H1 (cell line): ENCODE results near the gene ARPC2. TPM values are rescaled to one million over a fixed set of nuclear protein-coding genes. Genes with fewer than 3 reads are reported as not detected.

ENCODE experiments used
- CTCF ChIA-PET: fragments of 300-600 bp; sonication (Branson Sonifier 250); formaldehyde crosslinking; loops from one replicate; lab custom pipeline; 2021; ENCODE audit not compliant: partially characterized antibody; lab: Charles Lee
- POLR2A ChIA-PET: fragments of 300-600 bp; sonication (Branson Sonifier 250); formaldehyde crosslinking; loops from one replicate; lab custom pipeline; 2021; ENCODE audit warnings: inconsistent platforms; ENCODE audit not compliant: partially characterized antibody; lab: Charles Lee
- DNase-seq, 2 experiments: peaks; one replicate each; pipeline versions ENCODE4 v3.0.0 to v3.0.0-alpha.2; 2010 to 2022; ENCODE audit warnings: low spot score in 2 of 2, low read depth in 1 of 2, mixed read lengths in 1 of 2
- FAIRE-seq: peaks from 2 replicates; lab custom pipeline; 2011; peaks lifted over from hg19 to GRCh38; lab: Jason Lieb, UNC
- H2AFZ ChIP-seq: 2 replicates; pipeline ENCODE4 v1.8.1; 2012; ENCODE audit warnings: low read length, inconsistent platforms
- H2AK5ac ChIP-seq: 2 replicates; pipeline ENCODE4 v1.6.1; 2013; ENCODE audit warnings: low read depth, low read length
- H2BK120ac ChIP-seq: replicated peaks from 2 replicates; pipeline ENCODE3; 2013; ENCODE audit warnings: low read depth, low read length, inconsistent platforms
- H2BK12ac ChIP-seq: 2 replicates; pipeline ENCODE4 v1.6.1; 2013; ENCODE audit warnings: low read depth, low read length
- H2BK15ac ChIP-seq: 2 replicates; pipeline ENCODE4 v1.6.1; 2013; ENCODE audit warnings: low read length
- H2BK20ac ChIP-seq: 2 replicates; pipeline ENCODE4 v1.6.1; 2013; ENCODE audit warnings: low read length
- H2BK5ac ChIP-seq: 2 replicates; pipeline ENCODE4 v1.6.1; 2013; ENCODE audit warnings: low read depth, low read length
- H3K14ac ChIP-seq: 2 replicates; pipeline ENCODE4 v1.6.1; 2013; ENCODE audit warnings: inconsistent platforms; ENCODE audit not compliant: insufficient read length
- H3K18ac ChIP-seq: 2 replicates; pipeline ENCODE4 v1.6.1; 2013; ENCODE audit warnings: low read length; ENCODE audit errors: extremely low read depth
- H3K23ac ChIP-seq: 2 replicates; pipeline ENCODE4 v1.6.1; 2013; ENCODE audit warnings: inconsistent platforms; ENCODE audit not compliant: insufficient read length
- H3K23me2 ChIP-seq: 2 replicates; pipeline ENCODE4 v1.6.1; 2013; ENCODE audit warnings: low read depth, low read length
- H3K27ac ChIP-seq: 2 replicates; pipeline ENCODE4 v1.6.1; 2011; ENCODE audit warnings: low read depth, low read length, inconsistent platforms
- H3K27me3 ChIP-seq, 4 experiments: replicated peaks in 1 of 4; 1 replicate in 1 of 4; 2 replicates in 3 of 4; pipeline versions ENCODE4 v1.6.1 to v1.8.1; 2011 to 2013; ENCODE audit warnings: low read length in 3 of 4, mild to moderate bottlenecking in 3 of 4, inconsistent platforms in 2 of 4, mixed read lengths in 2 of 4, moderate library complexity in 1 of 4; ENCODE audit not compliant: control insufficient read depth in 3 of 4, insufficient read depth in 3 of 4; ENCODE audit errors: extremely low read depth in 1 of 4
- H3K36me3 ChIP-seq, 4 experiments: 2 replicates each; pipeline versions ENCODE4 v1.6.1 to v1.8.1; 2011 to 2013; ENCODE audit warnings: mild to moderate bottlenecking in 4 of 4, low read length in 3 of 4, moderate library complexity in 2 of 4, control low read depth in 1 of 4, inconsistent platforms in 1 of 4; ENCODE audit not compliant: insufficient read depth in 4 of 4, control insufficient read depth in 2 of 4
- H3K4ac ChIP-seq: replicated peaks from 2 replicates; pipeline ENCODE3; 2013; ENCODE audit warnings: low read length, low read depth, mixed read lengths, inconsistent platforms; ENCODE audit not compliant: insufficient read length
- H3K4me1 ChIP-seq, 4 experiments: replicated peaks in 1 of 4; 1 replicate in 1 of 4; 2 replicates in 3 of 4; pipeline versions ENCODE4 v1.6.1 to v1.8.1; 2011 to 2013; ENCODE audit warnings: low read length in 3 of 4, inconsistent platforms in 2 of 4, mixed read lengths in 1 of 4; ENCODE audit not compliant: insufficient read depth in 4 of 4, control insufficient read depth in 3 of 4
- H3K4me2 ChIP-seq, 2 experiments: 2 replicates each; pipeline versions ENCODE4 v1.6.1 to v1.8.1; 2011 to 2013; ENCODE audit warnings: low read depth in 2 of 2, low read length in 2 of 2, control low read depth in 1 of 2, inconsistent platforms in 1 of 2, mild to moderate bottlenecking in 1 of 2; ENCODE audit not compliant: insufficient read depth in 1 of 2
- H3K4me3 ChIP-seq, 4 experiments: fragments of 200-600, 300-600 bp in 1 of 4; sonication (generic), shearing (Covaris generic), sonication (Bioruptor Twin) in 1 of 4; 2 replicates each; pipeline versions ENCODE4 v1.5.1 to v1.8.1; 2011 to 2016; ENCODE audit warnings: low read length in 4 of 4, low read depth in 3 of 4, control low read depth in 2 of 4, inconsistent platforms in 2 of 4, mild to moderate bottlenecking in 2 of 4, mixed read lengths in 1 of 4, moderate library complexity in 1 of 4; ENCODE audit not compliant: insufficient read depth in 2 of 4; ENCODE audit errors: extremely low read depth in 1 of 4
- H3K56ac ChIP-seq: replicated peaks from 2 replicates; pipeline ENCODE3; 2013; ENCODE audit warnings: low read depth, mild to moderate bottlenecking, mixed read lengths, low read length, inconsistent platforms; ENCODE audit not compliant: insufficient read length
- H3K79me1 ChIP-seq: 2 replicates; pipeline ENCODE4 v1.6.1; 2013; ENCODE audit warnings: low read depth, low read length, control low read depth
- H3K79me2 ChIP-seq, 2 experiments: 2 replicates each; pipeline versions ENCODE4 v1.6.1 to v1.8.1; 2012 to 2013; ENCODE audit warnings: low read length in 2 of 2, mild to moderate bottlenecking in 2 of 2, inconsistent platforms in 1 of 2; ENCODE audit not compliant: insufficient read depth in 2 of 2, control insufficient read depth in 1 of 2
- H3K9ac ChIP-seq, 4 experiments: replicated peaks in 1 of 4; 1 replicate in 1 of 4; 2 replicates in 3 of 4; pipeline versions ENCODE4 v1.6.1 to v1.8.1; 2011 to 2013; ENCODE audit warnings: low read depth in 3 of 4, low read length in 3 of 4, control low read depth in 2 of 4, mild to moderate bottlenecking in 2 of 4, moderate library complexity in 2 of 4, inconsistent platforms in 1 of 4; ENCODE audit errors: extremely low read depth in 1 of 4
- H3K9me3 ChIP-seq, 2 experiments: 2 replicates each; pipeline versions ENCODE4 v1.6.1 to v1.8.1; 2012 to 2013; ENCODE audit warnings: mild to moderate bottlenecking in 2 of 2, moderate library complexity in 2 of 2, control low read depth in 1 of 2, inconsistent platforms in 1 of 2, low read depth in 1 of 2, low read length in 1 of 2, mixed read lengths in 1 of 2; ENCODE audit not compliant: insufficient read depth in 2 of 2
- H4K20me1 ChIP-seq, 2 experiments: replicated peaks in 1 of 2; 2 replicates each; pipeline versions ENCODE3 to v1.8.1; 2011 to 2013; ENCODE audit warnings: inconsistent platforms in 2 of 2, low read length in 2 of 2, mild to moderate bottlenecking in 1 of 2; ENCODE audit not compliant: insufficient read depth in 2 of 2, control insufficient read depth in 1 of 2
- H4K5ac ChIP-seq: 2 replicates; pipeline ENCODE4 v1.6.1; 2013; ENCODE audit warnings: low read length, low read depth, mixed read lengths, inconsistent platforms; ENCODE audit not compliant: insufficient read length
- H4K8ac ChIP-seq: 2 replicates; pipeline ENCODE4 v1.8.0; 2013; ENCODE audit warnings: mild to moderate bottlenecking, moderate library complexity, low read length, inconsistent platforms; ENCODE audit not compliant: insufficient read depth; ENCODE audit errors: extremely low read depth
- H4K91ac ChIP-seq: replicated peaks from 2 replicates; pipeline ENCODE3; 2013; ENCODE audit warnings: low read length, mixed read lengths, inconsistent platforms; ENCODE audit not compliant: insufficient read length
- CEBPB ChIP-seq: IDR thresholded peaks from 2 replicates; pipeline ENCODE4 v1.6.1; 2012; ENCODE audit warnings: low read depth, low read length
- YY1 ChIP-seq: IDR thresholded peaks from 2 replicates; pipeline ENCODE4 v1.6.1; 2011; ENCODE audit warnings: low read depth, mild to moderate bottlenecking, low read length
- WGBS, 2 experiments: shearing (Covaris generic) in 1 of 2; methylation state at CpG; one replicate each; pipeline versions ENCODE4 v1.1.6 to v1.1.7; 2013 to 2015; ENCODE audit warnings: low lambda C conversion rate in 2 of 2, mixed read lengths in 2 of 2, inconsistent platforms in 1 of 2, low coverage in 1 of 2, missing lambda C conversion rate in 1 of 2; ENCODE audit not compliant: insufficient replicate concordance in 2 of 2, insufficient coverage in 1 of 2, insufficient read length in 1 of 2; ENCODE audit errors: extremely low coverage in 1 of 2, missing lambda C conversion rate in 1 of 2; 5-methylcytosine and 5-hydroxymethylcytosine counted together
- polyA plus RNA-seq, 7 experiments: library from polyadenylated mRNA; depleted of rRNA in 3 of 7; stranded (reverse) in 5 of 7; unstranded in 2 of 7; fragments of >200 nt in 5 of 7; fragments of 200-250 nt in 2 of 7; gene quantifications; 1 replicate in 5 of 7; 2 replicates in 1 of 7; 4 replicates in 1 of 7; pipeline versions ENCODE4 v1.2.1 to v1.2.3, GENCODE V29; 2011 to 2013; ENCODE audit warnings: missing spikeins in 2 of 7, mixed read lengths in 2 of 7
- total RNA-seq: library from RNA; stranded (reverse); fragmentation: NEBNext Ultra II Directional; extraction: Animal tissue kit (Norgen Biotek cat#: 25700); gene quantifications from 2 replicates; pipeline ENCODE4 v1.2.1, GENCODE V29; 2021

The ARPC2 gene
- total and polyA plus RNA-seq, 2 of the 8 experiments (the other 6 are each of a cell fraction or from before 2014, with no cell fraction given) = 174 to 195 TPM

DNA sequence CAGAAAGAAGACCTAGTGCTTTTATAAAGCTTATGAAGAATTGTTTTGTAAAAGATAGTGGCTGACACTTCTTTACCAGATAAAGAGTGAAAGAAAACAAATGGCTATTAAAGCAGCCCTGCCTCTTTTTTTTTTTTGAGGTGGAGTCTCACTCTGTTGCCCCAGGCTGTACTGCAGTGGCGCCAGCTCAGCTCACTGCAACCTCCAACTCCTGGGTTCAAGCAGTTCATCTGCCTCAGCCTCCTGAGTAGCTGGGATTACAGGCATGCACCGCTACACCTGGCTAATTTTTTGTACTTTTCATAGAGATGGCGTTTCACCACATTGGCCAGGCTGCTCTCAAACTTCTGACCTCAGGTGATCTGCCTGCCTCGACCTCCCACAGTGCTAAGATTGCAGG lies 12.9 kb downstream of the ARPC2 start:
- Histone ChIP-seq H4K91ac (no peak overlapping the region), H3K4me1 (no peaks in the 10 kb centered on the region), H2BK12ac (no peak overlapping the region), H3K56ac (no peak overlapping the region), H4K20me1 (peaks cover 0 to 3% of the 10 kb centered on the region in 2 experiments), H4K8ac (no peak overlapping the region), H2BK5ac (no peak overlapping the region), H3K79me1 (no peaks in the 10 kb centered on the region), H4K5ac (no peak overlapping the region), H2AK5ac (no peak overlapping the region), H2BK20ac (no peak overlapping the region), H3K9me3 (no peaks in the 10 kb centered on the region), H3K4ac (no peak overlapping the region), H3K4me3 (no peak overlapping the region), H2AFZ (no peak overlapping the region), H3K36me3 (peaks cover 20 to 82% (median 58%) of the 10 kb centered on the region in 4 experiments), H3K9ac (no peak overlapping the region), H3K27ac (no peak overlapping the region), H3K79me2 (peaks cover 0 to 9% of the 10 kb centered on the region in 2 experiments; a peak in 2 of 4 replicates), H3K23me2 (no peaks in the 10 kb centered on the region), H3K14ac (no peak overlapping the region), H3K4me2 (no peak overlapping the region), H3K27me3 (no peaks in the 10 kb centered on the region), H3K18ac (no peak overlapping the region), H2BK15ac (no peak overlapping the region), H2BK120ac (no peak overlapping the region), H3K23ac (no peak overlapping the region)
- WGBS, 2 experiments = 94% methylated on average over 4 of the region's 4 CpGs; no CpG with 5 or more reads in 1 of the 2 experiments
- DNase-seq (no peak), FAIRE-seq (no peak)
- TF ChIP-seq CEBPB (no peak), YY1 (no peak)
- ChIA-PET POLR2A (interaction anchor here (0.6 to 2.2 kb wide), 8 partner anchors 10 to 358 kb away, joined by 3 to 6 read pairs (median 3); partner anchors contain the start of gene GPBAR1), CTCF (interaction anchor here (0.6 to 3.1 kb wide), 8 partner anchors 9 to 68 kb away, joined by 3 to 25 read pairs (median 10); partner anchors contain the start of gene GPBAR1)
